Common myeloid progenitor, CD34-positive (primary cell): Measurements from ENCODE around the gene ATXN1.

Source experiments
- CTCF ChIA-PET: fragments of 350-600 bp; sonication (Branson Sonifier 250); formaldehyde crosslinking; loops from one replicate; lab custom pipeline; 2021; ENCODE audit warnings: antibody characterized with exemption; lab: Charles Lee
- POLR2A ChIA-PET: fragments of 350-600 bp; sonication (Branson Sonifier 250); formaldehyde crosslinking; loops from one replicate; lab custom pipeline; 2021; ENCODE audit warnings: antibody characterized with exemption; lab: Charles Lee
- DNase-seq, 3 donors: peaks; one replicate each; pipeline versions ENCODE4 v3.0.0 to v3.0.0-alpha.2; 2013
- H3K27ac ChIP-seq, 2 experiments: 1 replicate in 1 of 2; 2 replicates in 1 of 2; pipeline ENCODE4 v1.7.0; 2013; ENCODE audit warnings: inconsistent platforms in 2 of 2, low read length in 2 of 2, mild to moderate bottlenecking in 2 of 2, low read depth in 1 of 2, moderate library complexity in 1 of 2; ENCODE audit not compliant: severe bottlenecking in 2 of 2, insufficient read depth in 1 of 2, poor library complexity in 1 of 2
- H3K27me3 ChIP-seq, 5 experiments: replicated peaks in 2 of 5; 1 replicate in 3 of 5; 2 replicates in 2 of 5; pipeline versions ENCODE4 v1.6.1 to v1.7.0; 2013; ENCODE audit warnings: low read length in 4 of 5, mild to moderate bottlenecking in 2 of 5, moderate library complexity in 2 of 5, inconsistent platforms in 1 of 5; ENCODE audit not compliant: insufficient read depth in 5 of 5, control insufficient read depth in 4 of 5
- H3K36me3 ChIP-seq, 4 experiments: 1 replicate in 2 of 4; 2 replicates in 2 of 4; pipeline versions ENCODE4 v1.6.1 to v1.7.0; 2013; ENCODE audit warnings: low read length in 3 of 4, control low read depth in 1 of 4, mild to moderate bottlenecking in 1 of 4; ENCODE audit not compliant: control insufficient read depth in 4 of 4, insufficient read depth in 4 of 4
- H3K4me1 ChIP-seq, 4 experiments: 1 replicate in 3 of 4; 2 replicates in 1 of 4; pipeline versions ENCODE4 v1.6.1 to v1.7.1; 2013; ENCODE audit warnings: low read length in 3 of 4, mild to moderate bottlenecking in 3 of 4, control low read depth in 1 of 4, inconsistent platforms in 1 of 4, moderate library complexity in 1 of 4; ENCODE audit not compliant: control insufficient read depth in 4 of 4, insufficient read depth in 4 of 4; ENCODE audit errors: control extremely low read depth in 1 of 4
- H3K4me3 ChIP-seq, 7 experiments: 1 replicate in 4 of 7; 2 replicates in 3 of 7; pipeline versions ENCODE4 v1.5.1 to v1.7.0; 2013; ENCODE audit warnings: mild to moderate bottlenecking in 7 of 7, low read length in 6 of 7, moderate library complexity in 6 of 7, inconsistent platforms in 2 of 7, low read depth in 2 of 7, control low read depth in 1 of 7; ENCODE audit not compliant: insufficient read depth in 4 of 7, control insufficient read depth in 1 of 7; ENCODE audit errors: extremely low read depth in 1 of 7
- H3K9me3 ChIP-seq, 5 experiments: 1 replicate in 4 of 5; 2 replicates in 1 of 5; pipeline versions ENCODE4 v1.6.1 to v1.7.1; 2013; ENCODE audit warnings: low read length in 4 of 5, mild to moderate bottlenecking in 2 of 5, inconsistent platforms in 1 of 5, low read depth in 1 of 5, moderate library complexity in 1 of 5; ENCODE audit not compliant: control insufficient read depth in 4 of 5, insufficient read depth in 2 of 5; ENCODE audit errors: control extremely low read depth in 1 of 5
- WGBS: methylation state at CpG from one replicate; pipeline ENCODE4 v1.1.5; 2013; ENCODE audit not compliant: insufficient coverage; 5-methylcytosine and 5-hydroxymethylcytosine counted together

Gene ATXN1

DNA sequence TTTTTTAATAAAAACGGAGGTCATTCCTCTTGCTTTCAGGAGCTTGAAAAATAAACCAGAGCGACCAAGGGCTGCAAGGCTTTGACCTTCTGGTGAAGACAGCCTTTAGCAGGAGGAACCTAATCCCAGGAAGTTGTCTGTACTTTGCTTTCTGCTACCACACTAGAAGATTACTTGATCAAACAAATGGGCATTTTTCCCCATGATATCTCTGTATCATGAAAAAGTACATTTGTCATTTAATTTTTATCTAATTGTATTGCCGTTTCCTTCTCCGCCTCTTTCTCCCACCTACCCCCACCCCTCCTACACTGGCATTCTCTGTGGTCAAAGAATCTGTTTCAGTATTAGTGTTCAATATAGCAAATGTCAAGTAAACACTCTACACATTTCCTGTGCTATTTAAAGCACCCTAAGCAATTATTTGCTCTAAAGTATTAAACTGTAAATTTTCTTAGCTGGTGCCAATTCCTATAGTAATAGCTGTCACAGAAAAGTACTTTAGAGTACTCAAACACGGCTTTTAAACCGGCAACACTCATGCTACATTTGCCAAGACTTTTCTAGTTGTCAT is 29.7 kb downstream of the ATXN1 start:
- Histone ChIP-seq H3K27me3 (no peaks in the 10 kb centered on the region), H3K4me3 (no peak overlapping the region), H3K4me1 (peaks cover 0 to 36% (median 8%) of the 10 kb centered on the region in 4 experiments), H3K9me3 (no peaks in the 10 kb centered on the region), H3K36me3 (no peaks in the 10 kb centered on the region), H3K27ac (no peak overlapping the region)
- ChIA-PET CTCF (interaction anchor here (0.6 to 1.7 kb wide), 7 partner anchors 9 to 457 kb away, joined by 3 to 6 read pairs (median 4); no protein-coding TSS in a partner anchor), POLR2A (interaction anchor here (0.6 kb wide), 1 partner anchor 11 kb away, joined by 4 read pairs; no protein-coding TSS in a partner anchor)
- WGBS: 79% methylated on average over 3 of the region's 6 CpGs
- no peak for DNase-seq

DNA sequence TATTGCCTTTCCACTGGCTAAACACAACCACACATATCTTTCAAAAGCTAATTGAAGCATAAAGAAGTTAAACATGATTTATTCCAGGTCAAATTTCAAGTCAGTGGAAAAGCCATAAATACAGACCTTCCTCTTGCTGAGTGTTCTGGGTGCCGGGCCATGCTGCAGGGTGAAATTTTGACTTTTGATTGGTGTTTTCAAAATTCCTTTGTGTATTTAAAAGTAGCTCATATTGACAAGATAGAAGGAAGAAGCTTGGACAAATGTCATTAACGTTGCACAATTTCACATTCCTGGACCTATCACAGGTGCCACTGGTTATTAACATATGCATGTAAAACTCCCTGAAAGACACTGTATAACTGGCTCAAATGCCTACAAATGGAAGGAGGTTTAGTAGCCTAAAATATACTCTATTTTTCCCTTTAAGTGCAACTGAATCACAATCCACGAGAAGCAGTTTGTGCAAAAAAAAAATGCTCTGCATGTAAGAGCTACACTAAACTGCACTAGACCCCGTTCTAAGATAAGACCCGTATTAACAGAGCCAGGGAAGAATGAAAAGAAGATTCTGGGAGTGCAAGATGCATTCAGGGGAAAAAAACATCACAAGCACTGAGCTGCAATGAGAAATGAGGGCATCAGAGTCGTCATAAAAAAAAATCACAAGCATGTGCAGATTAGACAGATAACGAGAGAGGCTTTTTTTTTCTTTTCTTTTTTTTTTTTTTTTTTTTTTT is 30.4 kb downstream of the ATXN1 start:
- WGBS: 45% methylated on average over 3 of the region's 7 CpGs
- CTCF ChIA-PET: interaction anchor here (0.6 to 1.7 kb wide), 6 partner anchors 9 to 456 kb away, joined by 3 to 6 read pairs (median 4); no protein-coding TSS in a partner anchor
- H3K27ac ChIP-seq: no peak overlapping the region
- peaks cover 0 to 38% (median 8%) of the 10 kb centered on the region in 4 experiments for H3K4me1 ChIP-seq
- H3K36me3 ChIP-seq: no peaks in the 10 kb centered on the region
- POLR2A ChIA-PET: interaction anchor here (0.6 kb wide), 1 partner anchor 11 kb away, joined by 4 read pairs; no protein-coding TSS in a partner anchor
- no peak overlapping the region for H3K4me3 ChIP-seq
- DNase-seq: peak in 2 of 3 donors; percentile 20 to 46
- no peaks in the 10 kb centered on the region for H3K9me3 ChIP-seq
- no peaks in the 10 kb centered on the region for H3K27me3 ChIP-seq

DNA sequence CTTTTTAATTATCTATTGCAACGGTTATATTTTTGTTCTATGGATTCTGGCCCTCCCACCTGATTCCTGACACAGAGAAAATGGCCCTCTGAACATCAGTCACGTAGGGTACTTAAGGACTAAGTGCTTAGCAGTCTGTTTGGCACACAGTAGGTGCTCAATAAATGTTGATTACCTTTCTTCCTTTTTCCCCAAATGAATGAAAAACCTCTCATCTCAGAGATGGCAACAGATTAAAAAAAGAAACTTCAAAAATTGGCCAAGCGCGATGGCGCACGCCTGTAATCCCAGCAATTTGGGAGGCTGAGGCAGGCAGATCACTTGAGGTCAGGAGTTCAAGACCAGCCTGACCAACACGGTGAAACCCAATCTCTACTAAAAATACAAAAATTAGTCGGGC is 31.5 kb downstream of the ATXN1 start:
- Histone ChIP-seq H3K9me3 (no peaks in the 10 kb centered on the region), H3K4me3 (no peak overlapping the region), H3K27me3 (no peaks in the 10 kb centered on the region), H3K36me3 (no peaks in the 10 kb centered on the region), H3K27ac (no peak overlapping the region), H3K4me1 (peaks cover 0 to 46% (median 8%) of the 10 kb centered on the region in 4 experiments)
- 100% methylated on average over 7 of the region's 8 CpGs for WGBS
- POLR2A ChIA-PET: no interaction called here
- CTCF ChIA-PET: interaction anchor here (1.4 kb wide), 1 partner anchor 14 kb away, joined by 3 read pairs; no protein-coding TSS in a partner anchor
- DNase-seq: no peak

DNA sequence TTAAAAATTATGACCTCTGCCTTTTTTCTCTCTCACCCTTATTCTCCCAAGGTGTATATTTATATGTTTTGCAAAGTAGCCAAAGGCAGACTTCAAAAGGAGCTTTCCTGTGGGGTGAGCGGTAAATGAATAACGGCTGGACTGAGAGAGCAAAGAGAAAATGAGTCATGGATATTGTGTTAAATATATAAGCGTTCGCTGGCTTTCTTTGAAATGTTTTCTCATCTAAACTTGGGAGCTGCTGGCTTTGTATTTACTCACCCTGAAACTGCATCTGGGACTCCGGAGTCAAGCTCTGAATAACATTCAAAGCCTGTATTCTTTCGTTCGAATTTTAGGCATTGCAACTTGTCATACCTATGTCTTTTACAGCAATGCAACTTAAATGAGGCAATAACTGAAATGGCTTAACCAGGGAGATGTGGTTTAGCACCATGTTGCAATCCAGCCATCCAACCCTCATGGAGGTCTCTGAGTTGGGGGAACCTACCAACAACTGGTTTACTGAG is 32.0 kb downstream of the ATXN1 start:
- Histone ChIP-seq H3K27me3 (no peaks in the 10 kb centered on the region), H3K4me3 (no peak overlapping the region), H3K27ac (no peak overlapping the region), H3K36me3 (no peaks in the 10 kb centered on the region), H3K9me3 (no peaks in the 10 kb centered on the region), H3K4me1 (peaks cover 0 to 46% (median 8%) of the 10 kb centered on the region in 4 experiments)
- 100% methylated on average over 5 of the region's 7 CpGs for WGBS
- DNase-seq: peak in 2 of 3 donors; percentile 31 to 37
- ChIA-PET CTCF (interaction anchor here (1.4 kb wide), 1 partner anchor 14 kb away, joined by 3 read pairs; no protein-coding TSS in a partner anchor), POLR2A (no interaction called here)

DNA sequence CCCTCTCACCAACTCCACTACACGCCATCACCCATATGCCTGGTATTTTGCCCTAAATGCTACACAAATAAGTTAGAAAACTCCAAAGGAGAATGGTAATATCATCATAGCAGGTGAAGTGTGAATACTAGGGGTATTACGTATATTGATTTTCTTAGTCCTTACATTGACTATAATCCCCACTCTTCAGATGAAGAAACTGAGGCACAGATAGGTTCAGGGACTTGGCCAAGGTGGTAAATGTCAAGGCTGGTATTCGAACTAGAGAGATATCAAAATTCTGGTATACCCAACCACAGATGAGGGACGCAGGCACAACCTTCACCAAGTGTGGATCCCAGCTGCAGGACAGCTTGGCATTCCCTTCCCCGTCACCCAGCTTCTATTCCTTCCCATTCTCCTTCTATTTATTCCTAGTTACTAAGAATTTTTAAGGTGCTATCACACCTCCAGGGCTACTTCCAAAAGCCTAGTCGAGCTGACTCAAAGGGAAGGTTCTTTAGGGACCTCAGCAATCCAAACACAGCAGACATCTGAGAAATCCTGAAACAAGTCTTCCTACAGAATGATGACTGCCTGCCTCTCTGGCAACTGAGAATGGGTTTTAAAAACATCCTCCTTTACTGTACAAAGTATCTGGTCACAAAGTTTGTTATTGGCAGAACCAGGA is 32.6 kb downstream of the ATXN1 start:
- DNase-seq: no peak
- H3K27me3 ChIP-seq: no peaks in the 10 kb centered on the region
- WGBS: 87% methylated on average over 3 of the region's 6 CpGs
- CTCF ChIA-PET: interaction anchor here (0.6 to 1.4 kb wide), 4 partner anchors 12 to 69 kb away, joined by 3 to 4 read pairs (median 3); no protein-coding TSS in a partner anchor
- H3K4me1 ChIP-seq: peaks cover 0 to 46% (median 8%) of the 10 kb centered on the region in 4 experiments
- H3K36me3 ChIP-seq: no peaks in the 10 kb centered on the region
- POLR2A ChIA-PET: no interaction called here
- H3K27ac ChIP-seq: no peak overlapping the region
- H3K9me3 ChIP-seq: no peaks in the 10 kb centered on the region
- no peak overlapping the region for H3K4me3 ChIP-seq

DNA sequence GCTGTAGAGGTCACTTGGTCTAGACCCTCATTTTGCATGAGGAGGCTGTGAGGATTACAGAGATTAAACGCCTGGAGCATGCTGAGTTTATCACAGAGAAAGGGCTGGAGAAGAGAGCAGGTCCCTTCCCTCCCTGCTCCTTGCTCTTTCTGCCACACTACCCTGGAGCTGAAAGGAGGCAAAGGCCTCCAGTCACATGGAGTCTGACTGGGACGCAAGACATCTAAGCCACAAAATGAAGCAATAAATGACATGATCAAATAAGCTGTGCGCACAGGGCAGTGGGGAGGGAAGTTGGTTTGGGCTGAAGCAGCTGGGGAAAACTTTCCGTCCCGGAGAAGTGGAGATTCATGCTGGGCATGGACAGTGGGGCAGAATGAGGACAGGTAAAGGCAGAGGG is 33.3 kb downstream of the ATXN1 start:
- Histone ChIP-seq H3K27me3 (no peaks in the 10 kb centered on the region), H3K4me1 (peaks cover 0 to 46% (median 8%) of the 10 kb centered on the region in 4 experiments), H3K36me3 (no peaks in the 10 kb centered on the region), H3K27ac (no peak overlapping the region), H3K4me3 (no peak overlapping the region), H3K9me3 (no peaks in the 10 kb centered on the region)
- DNase-seq: no peak
- 90% methylated on average over 4 of the region's 5 CpGs for WGBS
- POLR2A ChIA-PET: no interaction called here
- CTCF ChIA-PET: interaction anchor here (0.6 to 1.2 kb wide), 3 partner anchors 11 to 68 kb away, joined by 3 to 4 read pairs (median 3); no protein-coding TSS in a partner anchor
